Mucosa of rectum (tissue), 2 donors: Measurements from ENCODE around the gene COL23A1.

Experiments
- H3K27ac ChIP-seq, 2 donors: one replicate each; pipeline ENCODE4 v1.7.0; 2013; ENCODE audit warnings: inconsistent platforms in 2 of 2, low read depth in 2 of 2, low read length in 2 of 2
- H3K27me3 ChIP-seq, 2 donors: one replicate each; pipeline ENCODE4 v1.7.0; 2013; ENCODE audit warnings: low read length in 2 of 2; ENCODE audit not compliant: control insufficient read depth in 2 of 2, insufficient read depth in 2 of 2
- H3K36me3 ChIP-seq, 2 donors: one replicate each; pipeline ENCODE4 v1.7.0; 2013; ENCODE audit warnings: low read length in 2 of 2; ENCODE audit not compliant: control insufficient read depth in 2 of 2, insufficient read depth in 2 of 2
- H3K4me1 ChIP-seq, 2 donors: one replicate each; pipeline ENCODE4 v1.7.0; 2013; ENCODE audit warnings: low read length in 2 of 2, mild to moderate bottlenecking in 1 of 2; ENCODE audit not compliant: control insufficient read depth in 2 of 2, insufficient read depth in 2 of 2
- H3K4me3 ChIP-seq, 2 donors: one replicate each; pipeline ENCODE4 v1.7.0; 2013; ENCODE audit warnings: low read length in 2 of 2
- H3K9ac ChIP-seq, 2 donors: one replicate each; pipeline ENCODE4 v1.7.0; 2013; ENCODE audit warnings: low read length in 2 of 2, low read depth in 1 of 2, mild to moderate bottlenecking in 1 of 2
- H3K9me3 ChIP-seq, 2 donors: one replicate each; pipeline ENCODE4 v1.7.0; 2013; ENCODE audit warnings: low read length in 2 of 2; ENCODE audit not compliant: control insufficient read depth in 2 of 2
- donor health status: healthy.
- donor health status: Normal muscosa, but diverticular disease.

COL23A1 gene

GRCh38 chr5:178454821-178455479 lies 135.2 kb downstream of the COL23A1 start:
- no peaks in the 10 kb centered on the region for H3K9me3 ChIP-seq
- H3K4me3 ChIP-seq, result no peak overlapping the region
- no peaks in the 10 kb centered on the region for H3K4me1 ChIP-seq
- H3K27ac ChIP-seq, result no peak overlapping the region
- no peaks in the 10 kb centered on the region for H3K36me3 ChIP-seq
- H3K9ac ChIP-seq, result no peak overlapping the region
- peaks cover 1 to 4% of the 10 kb centered on the region in 2 donors for H3K27me3 ChIP-seq

- no peak overlapping the region for H3K27ac ChIP-seq
- no peak overlapping the region for H3K9ac ChIP-seq
- H3K4me3 ChIP-seq, result no peak overlapping the region
- H3K36me3 ChIP-seq, result no peaks in the 10 kb centered on the region
- no peaks in the 10 kb centered on the region for H3K4me1 ChIP-seq
- H3K27me3 ChIP-seq, result peaks cover 3 to 8% of the 10 kb centered on the region in 2 donors
- H3K9me3 ChIP-seq, result no peaks in the 10 kb centered on the region
These were observed 135.9 kb downstream of the COL23A1 start for GRCh38 chr5:178454303-178454702.

GRCh38 chr5:178453224-178453623 lies 137.0 kb downstream of the COL23A1 start:
- Histone ChIP-seq H3K4me3 (no peak overlapping the region), H3K9me3 (no peaks in the 10 kb centered on the region), H3K36me3 (no peaks in the 10 kb centered on the region), H3K27me3 (peaks cover 3 to 8% of the 10 kb centered on the region in 2 donors), H3K4me1 (no peaks in the 10 kb centered on the region), H3K27ac (no peak overlapping the region), H3K9ac (no peak overlapping the region)

- H3K27ac ChIP-seq, result no peak overlapping the region
- H3K4me3 ChIP-seq, result no peak overlapping the region
- H3K36me3 ChIP-seq, result no peaks in the 10 kb centered on the region
- peaks cover 3 to 8% of the 10 kb centered on the region in 2 donors for H3K27me3 ChIP-seq
- H3K4me1 ChIP-seq, result no peaks in the 10 kb centered on the region
- H3K9ac ChIP-seq, result no peak overlapping the region
- no peaks in the 10 kb centered on the region for H3K9me3 ChIP-seq
These were observed 139.8 kb downstream of the COL23A1 start for GRCh38 chr5:178450121-178451028.

GRCh38 chr5:178449163-178450070 lies 140.8 kb downstream of the COL23A1 start:
- Histone ChIP-seq H3K4me1 (no peaks in the 10 kb centered on the region), H3K9me3 (no peaks in the 10 kb centered on the region), H3K4me3 (no peak overlapping the region), H3K36me3 (no peaks in the 10 kb centered on the region), H3K27me3 (peaks cover 3 to 8% of the 10 kb centered on the region in 2 donors), H3K9ac (no peak overlapping the region), H3K27ac (no peak overlapping the region)

- H3K4me3 ChIP-seq, result no peak overlapping the region
- no peak overlapping the region for H3K9ac ChIP-seq
- H3K27ac ChIP-seq, result no peak overlapping the region
- no peaks in the 10 kb centered on the region for H3K4me1 ChIP-seq
- H3K9me3 ChIP-seq, result no peaks in the 10 kb centered on the region
- H3K27me3 ChIP-seq, result peaks cover 3 to 8% of the 10 kb centered on the region in 2 donors
- no peaks in the 10 kb centered on the region for H3K36me3 ChIP-seq
These were observed 144.7 kb downstream of the COL23A1 start for GRCh38 chr5:178445534-178445933.

- Histone ChIP-seq H3K9ac (no peak overlapping the region), H3K9me3 (no peaks in the 10 kb centered on the region), H3K27ac (no peak overlapping the region), H3K4me3 (no peak overlapping the region), H3K4me1 (no peaks in the 10 kb centered on the region), H3K36me3 (no peaks in the 10 kb centered on the region), H3K27me3 (no peaks in the 10 kb centered on the region)
These were observed 147.6 kb downstream of the COL23A1 start for GRCh38 chr5:178442405-178443257.

GRCh38 chr5:178441486-178442270 lies 148.5 kb downstream of the COL23A1 start:
- no peak overlapping the region for H3K9ac ChIP-seq
- H3K27me3 ChIP-seq, result no peaks in the 10 kb centered on the region
- no peaks in the 10 kb centered on the region for H3K36me3 ChIP-seq
- H3K27ac ChIP-seq, result no peak overlapping the region
- no peaks in the 10 kb centered on the region for H3K9me3 ChIP-seq
- no peak overlapping the region for H3K4me3 ChIP-seq
- no peaks in the 10 kb centered on the region for H3K4me1 ChIP-seq

GRCh38 chr5:178440181-178440580 lies 150.0 kb downstream of the COL23A1 start:
- Histone ChIP-seq H3K9ac (no peak overlapping the region), H3K4me1 (no peaks in the 10 kb centered on the region), H3K27ac (no peak overlapping the region), H3K4me3 (no peak overlapping the region), H3K36me3 (no peaks in the 10 kb centered on the region), H3K9me3 (no peaks in the 10 kb centered on the region), H3K27me3 (no peaks in the 10 kb centered on the region)
